NCI-H187 (cell line): ENCODE data around the gene MPP1.

ENCODE experiments used
- DNase-seq, 2 experiments: peaks; one replicate each; lab custom pipeline; 2025; lab: John Stamatoyannopoulos, UW

Gene MPP1

DNA sequence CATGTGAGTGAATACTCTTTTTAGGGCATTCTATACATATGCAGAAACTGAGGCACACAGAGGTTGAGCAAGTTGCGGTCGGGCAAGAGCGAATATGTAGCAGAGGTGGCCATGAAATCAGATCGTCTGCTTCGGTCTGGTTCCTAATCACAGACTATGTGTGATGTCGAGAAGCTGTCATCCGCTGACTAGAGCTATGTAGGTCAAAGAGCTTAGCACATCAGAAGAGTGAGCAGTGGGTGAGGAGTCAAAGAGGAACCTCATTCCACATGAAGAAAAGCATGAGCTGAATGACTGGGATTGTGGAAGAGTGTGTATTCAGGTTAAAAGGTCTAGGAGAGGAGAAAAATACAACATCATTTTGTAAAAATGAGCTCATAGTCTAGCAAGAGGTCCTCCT is 73.4 kb downstream of the MPP1 start:
- DNase-seq: no peak

DNA sequence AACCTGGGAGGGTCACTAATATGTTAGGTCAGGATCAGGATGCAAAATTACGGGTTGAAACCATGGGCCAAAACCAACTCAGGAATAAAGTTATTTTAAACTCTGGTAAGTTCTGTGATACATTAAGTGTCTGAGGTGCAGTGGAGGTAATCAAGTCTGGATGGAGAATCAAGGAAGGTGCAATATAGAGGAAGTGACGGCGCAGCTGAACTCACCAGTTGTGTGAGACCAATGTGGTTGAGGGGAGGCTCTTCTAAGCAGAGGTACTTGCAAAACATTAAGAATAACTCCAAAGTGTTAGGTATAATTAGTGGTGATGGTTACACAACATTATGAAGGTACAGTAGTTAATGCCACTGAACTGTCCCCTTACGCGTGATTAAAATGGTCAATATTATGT is 74.1 kb downstream of the MPP1 start:
- DNase-seq: no peak

DNA sequence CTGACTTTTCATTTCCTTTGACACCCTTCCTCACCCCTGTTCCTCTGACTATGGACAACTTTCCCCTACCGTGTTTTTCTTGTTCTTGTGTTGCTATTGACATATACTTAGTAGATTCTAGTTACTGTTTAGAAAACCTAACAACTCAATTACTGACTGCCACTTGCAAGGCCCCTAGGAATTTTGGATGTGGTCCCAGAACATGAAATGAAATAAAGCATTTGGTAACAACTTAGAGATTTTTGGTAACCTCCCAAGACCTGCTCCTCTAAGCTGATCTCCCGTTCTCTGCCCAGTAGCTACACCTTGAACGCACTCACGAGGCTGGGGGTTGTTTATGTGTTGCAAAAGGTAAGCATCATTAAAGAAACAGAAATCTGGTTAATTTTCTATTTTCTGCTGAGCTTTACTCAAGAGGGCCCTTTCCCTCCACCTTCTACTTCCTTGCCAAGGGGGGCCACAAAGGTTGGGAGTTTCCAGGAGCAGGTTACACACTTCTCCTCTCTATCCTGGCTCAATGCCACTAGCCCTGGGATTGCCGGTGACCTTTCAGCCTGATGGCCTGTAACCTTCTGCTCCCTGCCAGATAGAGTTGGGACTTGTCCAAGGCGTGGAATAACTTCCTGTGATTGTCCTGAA is 74.9 kb downstream of the MPP1 start:
- DNase-seq: no peak

DNA sequence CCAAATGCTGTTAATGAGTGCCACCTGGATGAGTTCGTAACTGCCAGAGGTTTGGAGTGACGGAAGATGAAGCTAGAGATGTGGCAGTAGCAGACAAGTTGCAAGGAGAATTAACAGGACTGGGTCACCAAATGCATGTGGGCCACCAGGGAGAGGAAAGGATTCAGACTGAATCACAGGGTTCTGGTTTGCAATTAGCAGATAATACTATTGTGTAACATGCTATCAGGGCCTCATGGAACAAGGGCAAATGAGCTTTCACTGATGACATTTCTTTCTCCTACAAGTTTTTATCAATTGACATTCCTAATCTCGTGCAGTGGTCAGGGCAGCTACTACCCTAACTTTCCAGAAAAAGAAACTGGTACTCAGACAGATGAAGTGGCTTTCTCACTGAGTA is 75.8 kb downstream of the MPP1 start:
- no peak for DNase-seq
